ENCODE results near the gene CMYA5. TPM values are rescaled to one million over a fixed set of nuclear protein-coding genes. Genes with fewer than 3 reads are reported as not detected.
"Not testable (repeated sequence)": the region's sequence is repeated elsewhere in the genome, so short reads cannot be mapped to it uniquely, and the experiment has no call there.

The CMYA5 gene
- total RNA-seq, 1 experiment from 2014 or later: 0.15 TPM

GRCh38 chr5:79773612-79774011 lies 84.0 kb downstream of the CMYA5 start:
- no peaks in the 10 kb centered on the region for H3K27me3 ChIP-seq (ENCODE audit: low read length)
- DNase-seq: no peak
- ATAC-seq: no peak
- H3K36me3 ChIP-seq (ENCODE audit: low read depth, low read length): no peaks in the 10 kb centered on the region
- H3K79me2 ChIP-seq (ENCODE audit: low read length): no peaks in the 10 kb centered on the region
- no peak overlapping the region for H3K4me2 ChIP-seq (ENCODE audit: low read length)
- no peak overlapping the region for H3K4me3 ChIP-seq (ENCODE audit: low read length)
- BruUV-seq (replicated peaks): no TSS peak
- H4K20me1 ChIP-seq (ENCODE audit: low read length): no peaks in the 10 kb centered on the region
- H3K4me1 ChIP-seq (ENCODE audit: insufficient read depth, low read length): no peaks in the 10 kb centered on the region
- H3K9ac ChIP-seq (ENCODE audit: low read length): no peak overlapping the region
- TF ChIP-seq EZH2phosphoT487 (IDR thresholded peaks at IDR 0.05; ENCODE audit: borderline replicate concordance, low read length): no peak
- TF ChIP-seq, protein P1, sequence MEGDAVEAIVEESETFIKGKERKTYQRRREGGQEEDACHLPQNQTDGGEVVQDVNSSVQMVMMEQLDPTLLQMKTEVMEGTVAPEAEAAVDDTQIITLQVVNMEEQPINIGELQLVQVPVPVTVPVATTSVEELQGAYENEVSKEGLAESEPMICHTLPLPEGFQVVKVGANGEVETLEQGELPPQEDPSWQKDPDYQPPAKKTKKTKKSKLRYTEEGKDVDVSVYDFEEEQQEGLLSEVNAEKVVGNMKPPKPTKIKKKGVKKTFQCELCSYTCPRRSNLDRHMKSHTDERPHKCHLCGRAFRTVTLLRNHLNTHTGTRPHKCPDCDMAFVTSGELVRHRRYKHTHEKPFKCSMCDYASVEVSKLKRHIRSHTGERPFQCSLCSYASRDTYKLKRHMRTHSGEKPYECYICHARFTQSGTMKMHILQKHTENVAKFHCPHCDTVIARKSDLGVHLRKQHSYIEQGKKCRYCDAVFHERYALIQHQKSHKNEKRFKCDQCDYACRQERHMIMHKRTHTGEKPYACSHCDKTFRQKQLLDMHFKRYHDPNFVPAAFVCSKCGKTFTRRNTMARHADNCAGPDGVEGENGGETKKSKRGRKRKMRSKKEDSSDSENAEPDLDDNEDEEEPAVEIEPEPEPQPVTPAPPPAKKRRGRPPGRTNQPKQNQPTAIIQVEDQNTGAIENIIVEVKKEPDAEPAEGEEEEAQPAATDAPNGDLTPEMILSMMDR (conservative IDR thresholded peaks at IDR 0.05; ENCODE audit: low read depth, low read length): no peak
- no peak for TF ChIP-seq EZH2 (IDR thresholded peaks at IDR 0.05; ENCODE audit: low read length, unreplicated experiment)
- H3K27ac ChIP-seq (ENCODE audit: low read length): no peak overlapping the region
- no peaks in the 10 kb centered on the region for H3F3A ChIP-seq (ENCODE audit: low read length, unreplicated experiment)
- H2AFZ ChIP-seq (ENCODE audit: low read length): no peak overlapping the region
- no peaks in the 10 kb centered on the region for H3K9me2 ChIP-seq (replicated peaks; ENCODE audit: low read length)
- POLR2A ChIA-PET (ENCODE audit: unreplicated experiment): no interaction called here
- no peaks in the 10 kb centered on the region for H3K9me3 ChIP-seq (ENCODE audit: low read length)
- intact Hi-C loops (cut with micrococcal nuclease): no loop called here
- CTCF ChIA-PET: no interaction called here

- Histone ChIP-seq H4K20me1 (ENCODE audit: low read length) (no peaks in the 10 kb centered on the region), H3K36me3 (ENCODE audit: low read depth, low read length) (no peaks in the 10 kb centered on the region), H2AFZ (ENCODE audit: low read length) (no peak overlapping the region), H3K9ac (ENCODE audit: low read length) (no peak overlapping the region), H3F3A (ENCODE audit: low read length, unreplicated experiment) (no peaks in the 10 kb centered on the region), H3K27me3 (ENCODE audit: low read length) (no peaks in the 10 kb centered on the region), H3K4me3 (ENCODE audit: low read length) (no peak overlapping the region), H3K9me2 (replicated peaks; ENCODE audit: low read length) (no peaks in the 10 kb centered on the region), H3K4me2 (ENCODE audit: low read length) (no peak overlapping the region), H3K27ac (ENCODE audit: low read length) (no peak overlapping the region), H3K79me2 (ENCODE audit: low read length) (no peaks in the 10 kb centered on the region), H3K9me3 (ENCODE audit: low read length) (no peaks in the 10 kb centered on the region), H3K4me1 (ENCODE audit: insufficient read depth, low read length) (no peaks in the 10 kb centered on the region)
- DNase-seq (peak; percentile 29), ATAC-seq (peak; percentile 54)
- ChIA-PET POLR2A (ENCODE audit: unreplicated experiment) (no interaction called here), CTCF (interaction anchor here (0.5 kb wide), 1 partner anchor 260 kb away, joined by 3 read pairs; no protein-coding TSS in a partner anchor)
- no TSS peak for BruUV-seq (replicated peaks)
- TF ChIP-seq EZH2phosphoT487 (IDR thresholded peaks at IDR 0.05; ENCODE audit: borderline replicate concordance, low read length): no peak
- TF ChIP-seq, protein P1 (conservative IDR thresholded peaks at IDR 0.05; ENCODE audit: low read depth, low read length): peak; percentile 39; the same call in 1 of the 2 replicates
- intact Hi-C loops (cut with micrococcal nuclease): no loop called here
Observed at GRCh38 chr5:79774171-79774854, 84.7 kb downstream of the CMYA5 start.

GRCh38 chr5:79774855-79775237 lies 85.2 kb downstream of the CMYA5 start:
- no TSS peak for BruUV-seq (replicated peaks)
- no peaks in the 10 kb centered on the region for H3K36me3 ChIP-seq (ENCODE audit: low read depth, low read length)
- no peak overlapping the region for H3K4me2 ChIP-seq (ENCODE audit: low read length)
- intact Hi-C loops (cut with micrococcal nuclease): no loop called here
- H3K27me3 ChIP-seq (ENCODE audit: low read length): no peaks in the 10 kb centered on the region
- H2AFZ ChIP-seq (ENCODE audit: low read length): no peak overlapping the region
- CTCF ChIA-PET: no interaction called here
- H3K27ac ChIP-seq (ENCODE audit: low read length): no peak overlapping the region
- no peak for TF ChIP-seq EZH2phosphoT487 (IDR thresholded peaks at IDR 0.05; ENCODE audit: borderline replicate concordance, low read length)
- TF ChIP-seq, protein P1 (conservative IDR thresholded peaks at IDR 0.05; ENCODE audit: low read depth, low read length): no peak
- TF ChIP-seq EZH2 (IDR thresholded peaks at IDR 0.05; ENCODE audit: low read length, unreplicated experiment): no peak
- H3K4me1 ChIP-seq (ENCODE audit: insufficient read depth, low read length): no peaks in the 10 kb centered on the region
- no peak overlapping the region for H3K9ac ChIP-seq (ENCODE audit: low read length)
- ATAC-seq (no peak), DNase-seq (no peak)
- no peak overlapping the region for H3K4me3 ChIP-seq (ENCODE audit: low read length)
- H3K9me2 ChIP-seq (replicated peaks; ENCODE audit: low read length): no peaks in the 10 kb centered on the region
- no peaks in the 10 kb centered on the region for H3F3A ChIP-seq (ENCODE audit: low read length, unreplicated experiment)
- no peaks in the 10 kb centered on the region for H4K20me1 ChIP-seq (ENCODE audit: low read length)
- POLR2A ChIA-PET (ENCODE audit: unreplicated experiment): no interaction called here
- no peaks in the 10 kb centered on the region for H3K79me2 ChIP-seq (ENCODE audit: low read length)
- no peaks in the 10 kb centered on the region for H3K9me3 ChIP-seq (ENCODE audit: low read length)

DNA sequence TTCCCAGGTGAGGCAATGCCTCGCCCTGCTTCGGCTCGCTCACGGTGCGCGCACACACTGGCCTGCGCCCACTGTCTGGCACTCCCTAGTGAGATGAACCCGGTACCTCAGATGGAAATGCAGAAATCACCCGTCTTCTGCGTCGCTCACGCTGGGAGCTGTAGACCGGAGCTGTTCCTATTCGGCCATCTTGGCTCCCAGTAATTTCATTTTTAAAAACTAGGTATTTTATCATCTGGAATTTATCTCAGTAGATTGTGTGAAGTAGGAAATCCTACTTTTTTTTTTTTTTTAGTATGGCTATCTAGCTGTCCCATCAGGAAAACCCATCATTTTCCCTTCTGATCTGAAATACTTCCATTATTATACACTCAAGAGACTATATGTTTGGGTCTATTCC lies 95.1 kb downstream of the CMYA5 start:
- H3K27me3 ChIP-seq (ENCODE audit: low read length); H3K27ac ChIP-seq (ENCODE audit: low read length); CTCF ChIA-PET; BruUV-seq (replicated peaks); H3K9ac ChIP-seq (ENCODE audit: low read length); H3K36me3 ChIP-seq (ENCODE audit: low read depth, low read length); H3K79me2 ChIP-seq (ENCODE audit: low read length); DNase-seq; ATAC-seq; H3K9me3 ChIP-seq (ENCODE audit: low read length); H3F3A ChIP-seq (ENCODE audit: low read length, unreplicated experiment); H3K9me2 ChIP-seq (replicated peaks; ENCODE audit: low read length); POLR2A ChIA-PET (ENCODE audit: unreplicated experiment); H3K4me1 ChIP-seq (ENCODE audit: insufficient read depth, low read length); H4K20me1 ChIP-seq (ENCODE audit: low read length); intact Hi-C loops (cut with micrococcal nuclease): not testable (repeated sequence)
- H2AFZ ChIP-seq (ENCODE audit: low read length): peak overlapping the region; percentile 72
- H3K4me3 ChIP-seq (ENCODE audit: low read length): peak overlapping the region; percentile 57
- H3K4me2 ChIP-seq (ENCODE audit: low read length): peak overlapping the region; percentile 73
